DMS79 treated with DMSO at 0.1 percent for 48 hours (cell line): Measurements from ENCODE around the gene MRPL49.
"Not testable (repeated sequence)": the region's sequence is repeated elsewhere in the genome, so short reads cannot be mapped to it uniquely, and the experiment has no call there.

Experiments
- DNase-seq: peaks from one replicate; lab custom pipeline; 2025; lab: John Stamatoyannopoulos, UW

The MRPL49 gene

DNA sequence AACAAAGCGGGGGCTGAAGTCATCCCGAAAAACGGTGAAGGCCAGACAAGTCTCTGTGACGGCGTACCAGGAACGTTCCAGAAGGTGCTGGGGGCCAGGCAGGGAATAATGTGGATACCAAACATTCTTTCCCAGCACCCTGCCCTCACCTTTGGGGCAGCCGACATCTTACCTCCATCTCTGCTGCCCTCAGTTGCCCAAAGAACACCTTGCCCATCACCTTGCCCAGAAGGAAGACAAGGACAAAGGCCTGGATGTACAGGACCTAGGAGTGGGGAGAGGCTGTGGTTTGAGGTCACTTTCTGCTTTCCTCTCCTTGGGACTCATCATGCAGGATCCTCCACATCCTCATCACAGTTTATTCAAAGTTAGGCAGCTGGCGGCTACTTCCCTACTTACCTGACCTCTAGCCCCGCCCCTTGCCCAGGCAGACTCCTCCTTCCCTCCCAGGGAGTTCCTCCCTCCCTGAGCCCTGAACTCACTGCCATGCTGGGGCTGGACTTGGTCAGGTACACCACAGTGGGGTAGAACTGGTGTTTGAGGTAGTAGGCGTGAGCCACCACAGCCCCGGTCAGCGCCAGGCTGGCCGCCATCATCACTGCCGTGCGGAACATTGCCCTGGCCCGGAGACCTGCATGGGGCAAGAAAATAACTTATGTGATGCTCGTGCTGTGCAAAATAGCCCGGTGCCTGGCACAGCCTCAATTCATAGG, 11.0 kb downstream of the MRPL49 start:
- no peak for DNase-seq

DNA sequence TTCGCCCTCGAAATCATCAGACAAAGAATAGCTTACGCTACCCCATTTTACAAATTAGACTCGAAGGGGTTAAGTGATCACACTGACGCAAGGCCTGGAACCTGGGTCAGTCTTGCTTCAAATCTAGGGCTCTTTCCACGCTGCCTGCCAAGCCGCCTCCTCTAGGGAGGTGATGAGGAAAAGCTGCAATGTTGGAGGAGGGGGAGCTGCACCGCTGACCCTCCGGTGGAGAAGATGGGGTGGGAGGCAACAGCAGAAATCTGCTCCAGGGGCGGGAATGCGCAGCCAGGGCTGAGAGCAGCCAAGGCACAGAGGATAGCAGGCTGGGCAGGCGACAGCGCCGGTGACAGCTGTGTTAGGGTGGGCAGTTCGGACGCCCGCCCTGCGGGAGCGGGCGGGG, 11.6 kb downstream of the MRPL49 start:
- DNase-seq: no peak

DNA sequence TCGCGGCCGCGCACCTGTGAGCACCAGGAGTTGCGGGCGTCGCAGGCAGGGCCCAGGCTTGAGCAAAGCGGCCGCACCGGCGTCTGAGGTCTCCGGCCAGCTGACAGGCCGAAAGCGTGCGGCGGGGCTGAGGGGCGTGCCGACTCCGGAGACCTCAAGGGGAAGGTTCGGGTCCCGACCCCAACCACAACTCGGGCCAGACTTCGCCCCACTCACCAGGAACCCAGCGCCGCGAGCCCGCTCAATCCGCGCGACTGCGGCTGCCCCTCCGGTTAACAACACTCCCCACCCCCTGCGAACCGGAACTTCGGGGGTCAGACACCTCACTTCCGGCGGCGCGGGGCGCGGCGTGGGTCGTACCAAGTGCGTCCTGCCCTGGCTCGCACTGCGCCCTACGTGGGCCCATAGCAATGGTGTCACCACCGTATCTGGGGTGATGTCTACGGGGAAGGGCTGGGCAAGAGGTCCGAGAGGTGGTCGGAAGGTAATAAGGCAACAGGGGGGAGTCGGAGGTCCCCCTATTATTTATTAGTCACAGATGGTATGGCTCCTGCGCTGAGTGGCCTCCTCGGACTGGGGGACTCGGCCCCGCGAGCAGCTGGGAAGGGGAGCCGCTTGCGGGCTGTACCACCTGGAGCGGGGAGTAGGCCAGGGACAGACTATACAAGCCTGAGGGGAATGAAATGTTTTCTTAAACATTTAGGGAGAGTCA, 12.3 kb downstream of the MRPL49 start, which contains the start of gene SYVN1:
TSS of gene SYVN1 (minus strand) at position 280 of the 712 bp plus-strand sequence. CDS start 918 bp downstream, outside the sequence.
- peak; percentile 89 for DNase-seq

DNA sequence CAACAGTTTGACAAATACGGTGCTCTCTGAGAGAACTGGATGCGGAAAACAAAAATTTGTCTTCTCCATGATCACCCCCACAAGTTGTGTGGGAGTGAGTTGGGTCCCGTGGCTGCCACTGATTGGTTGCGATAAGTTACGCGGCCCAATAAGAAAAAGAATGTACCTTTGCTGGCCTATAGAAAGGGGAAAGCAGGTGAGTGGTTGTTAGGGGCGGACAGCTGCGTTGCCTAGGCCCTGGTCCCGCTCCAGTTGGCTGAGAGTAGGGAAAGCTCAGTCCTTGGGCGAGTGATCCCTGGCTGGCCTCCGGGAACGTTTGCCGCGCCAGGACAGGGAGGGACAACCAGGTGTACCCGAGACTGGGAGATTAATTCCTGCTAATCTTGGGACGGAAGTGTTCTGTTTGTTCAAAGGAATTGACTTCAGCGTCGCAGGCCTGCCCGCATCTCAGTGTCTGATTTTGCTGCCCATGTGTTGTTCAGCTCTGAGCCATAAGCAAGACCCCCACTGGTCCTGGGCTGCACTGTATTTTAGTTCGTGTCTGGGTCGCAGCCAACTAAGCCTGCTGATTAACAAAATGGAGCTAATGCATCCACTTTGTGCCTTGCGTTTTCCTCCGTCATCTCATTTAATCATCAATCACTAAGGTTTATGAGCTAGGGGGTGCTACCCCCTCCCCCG, 13.0 kb downstream of the MRPL49 start:
- peak; percentile 99 for DNase-seq

DNA sequence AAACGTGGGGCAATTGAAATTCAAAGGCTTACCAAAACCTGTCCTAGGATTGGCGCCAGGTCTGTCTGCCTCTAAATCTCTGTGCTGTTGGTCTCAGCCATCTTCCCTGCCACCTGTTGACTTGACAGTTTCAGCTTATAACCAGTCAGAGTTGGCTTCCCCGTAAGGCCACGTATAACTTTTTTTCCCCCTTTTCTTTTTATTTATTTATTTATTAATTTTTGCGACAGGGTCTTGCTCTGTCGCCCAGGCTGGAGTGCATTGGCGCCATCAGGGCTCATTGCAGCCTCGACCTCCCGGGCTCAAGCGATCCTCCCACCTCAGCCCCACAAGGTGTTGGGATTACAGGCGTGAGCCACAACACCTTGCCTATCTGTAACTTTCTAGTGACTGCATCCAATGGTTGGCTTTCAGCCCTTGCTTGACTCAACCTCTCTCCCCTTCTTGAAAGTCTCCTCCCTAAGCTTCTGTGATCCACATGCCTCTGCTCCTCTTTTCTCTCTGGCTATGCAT, 13.6 kb downstream of the MRPL49 start:
- DNase-seq: no peak

DNA sequence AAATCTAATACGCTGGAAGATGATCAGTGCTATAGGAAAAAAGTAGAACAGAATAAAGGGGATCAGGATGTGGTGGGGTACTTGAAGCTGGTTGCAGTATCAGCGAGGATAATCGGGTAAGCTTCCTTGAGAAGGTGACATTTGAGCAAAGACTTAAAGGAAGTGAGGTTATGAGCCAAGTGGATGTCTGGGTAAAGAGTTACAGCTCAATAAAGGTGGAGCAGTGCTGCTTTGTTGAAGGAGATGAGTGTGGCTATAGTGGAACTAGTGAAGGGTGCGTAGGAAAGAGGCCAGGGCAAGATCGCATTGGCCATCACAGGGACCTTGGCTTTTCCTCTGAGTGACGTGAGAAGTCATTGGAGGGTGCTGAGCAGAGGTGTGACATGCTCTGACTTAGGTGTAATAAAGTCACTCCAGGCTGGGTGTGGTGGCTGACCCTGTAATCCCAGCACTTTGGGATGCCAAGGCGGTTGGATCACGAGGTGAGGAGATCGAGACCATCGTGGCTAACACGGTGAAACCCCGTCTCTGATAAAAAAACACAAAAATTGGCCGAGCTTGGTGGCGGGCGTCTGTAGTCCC, 14.5 kb downstream of the MRPL49 start:
- DNase-seq: no peak

DNA sequence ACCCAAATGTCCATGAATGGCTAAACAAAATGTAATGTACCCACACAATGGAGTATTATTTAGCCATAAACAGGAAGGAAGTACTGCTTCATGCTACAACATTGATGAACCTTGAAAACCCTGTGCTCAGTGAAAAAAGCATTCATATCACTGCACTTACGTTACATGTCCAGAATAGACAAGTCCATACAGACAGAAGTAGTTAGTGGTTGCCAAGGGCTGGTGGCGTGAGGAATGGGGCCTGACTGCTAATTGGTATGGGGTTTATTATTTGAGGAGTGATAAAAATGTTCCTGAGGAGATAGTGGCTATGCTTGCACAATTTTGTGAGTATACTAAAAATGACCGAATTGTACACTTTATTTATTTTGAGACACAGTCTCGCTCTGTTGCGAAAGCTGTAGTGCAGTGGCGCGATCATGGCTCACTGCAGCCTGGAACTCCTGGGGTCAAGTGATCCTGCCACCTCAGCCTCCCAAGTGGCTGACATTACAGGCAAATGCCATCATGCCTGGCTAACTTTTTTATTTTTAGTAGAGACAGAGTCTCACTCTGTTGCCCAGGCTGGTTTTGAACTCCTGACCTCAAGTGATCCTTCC, 19.9 kb downstream of the MRPL49 start:
- DNase-seq: no peak

DNA sequence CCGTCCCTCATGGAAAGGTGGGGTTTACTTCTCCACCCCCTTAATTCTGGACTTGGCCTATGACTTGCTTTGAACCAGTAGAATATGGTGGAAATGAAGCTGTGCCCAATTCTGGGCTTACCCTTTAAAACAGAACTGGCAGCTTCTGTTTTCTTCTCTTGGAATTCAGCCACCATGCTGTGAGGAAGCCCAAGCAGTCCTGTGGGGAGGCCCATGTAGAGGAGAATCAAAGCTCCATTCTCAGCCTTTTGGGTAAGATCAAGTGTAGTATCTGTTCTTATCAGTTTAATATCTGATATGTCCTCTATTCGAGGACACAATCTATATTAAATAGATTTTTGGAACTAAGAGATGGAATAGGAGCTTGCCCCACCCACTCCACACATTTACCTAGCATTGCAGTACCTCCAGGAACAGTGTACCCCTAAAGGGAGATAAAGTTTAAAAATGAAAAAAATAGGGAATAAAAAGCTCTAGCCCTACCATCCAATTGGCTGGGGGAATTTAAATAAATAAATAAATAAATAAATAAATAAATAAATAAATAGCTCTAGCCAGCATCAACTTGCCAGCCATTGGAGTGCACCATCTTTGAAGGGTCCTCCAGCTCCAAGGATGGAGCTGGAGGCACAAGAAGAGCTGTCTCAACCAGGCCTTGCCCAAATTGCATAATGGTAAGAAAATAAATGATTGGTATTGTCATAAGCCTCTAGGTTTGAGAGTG, 25.4 kb downstream of the MRPL49 start:
- DNase-seq: no peak

DNA sequence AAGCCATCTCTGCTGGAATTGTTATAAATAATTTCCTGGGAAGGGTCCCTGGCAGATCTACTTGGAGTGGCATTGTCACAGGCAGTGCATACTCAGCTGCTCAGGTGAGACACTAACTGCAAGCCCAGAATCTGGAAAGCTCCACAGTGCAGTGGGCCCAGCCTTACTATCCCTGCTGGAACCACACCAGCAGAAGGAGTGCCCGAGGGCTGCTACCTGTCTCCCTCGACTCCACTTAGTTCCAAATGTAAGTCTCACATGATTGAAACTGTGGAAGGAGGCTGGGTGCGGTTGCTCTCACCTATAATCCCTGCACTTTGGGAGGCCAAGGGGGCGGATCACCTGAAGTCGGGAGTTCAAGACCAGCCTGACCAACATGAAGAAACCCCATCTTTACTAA, 26.5 kb downstream of the MRPL49 start:
- no peak for DNase-seq

DNA sequence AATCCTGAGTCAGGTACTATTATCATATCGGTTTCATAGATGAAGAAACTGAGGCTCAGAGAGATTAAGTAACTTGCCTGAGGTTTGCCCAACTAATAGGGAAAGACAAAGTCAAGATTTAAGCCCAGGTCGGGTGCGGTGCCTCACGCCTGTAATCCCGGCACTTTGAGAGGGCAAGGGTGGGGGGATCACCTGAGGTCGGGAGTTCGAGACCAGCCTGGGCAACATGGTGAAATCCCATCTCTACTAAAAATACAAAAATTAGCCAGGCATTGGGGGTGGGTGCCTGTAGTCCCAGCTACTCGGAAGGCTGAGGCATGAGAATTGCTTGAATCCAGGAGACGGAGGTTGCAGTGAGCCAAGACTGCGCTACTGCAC, 28.0 kb downstream of the MRPL49 start:
- not testable (repeated sequence) for DNase-seq

DNA sequence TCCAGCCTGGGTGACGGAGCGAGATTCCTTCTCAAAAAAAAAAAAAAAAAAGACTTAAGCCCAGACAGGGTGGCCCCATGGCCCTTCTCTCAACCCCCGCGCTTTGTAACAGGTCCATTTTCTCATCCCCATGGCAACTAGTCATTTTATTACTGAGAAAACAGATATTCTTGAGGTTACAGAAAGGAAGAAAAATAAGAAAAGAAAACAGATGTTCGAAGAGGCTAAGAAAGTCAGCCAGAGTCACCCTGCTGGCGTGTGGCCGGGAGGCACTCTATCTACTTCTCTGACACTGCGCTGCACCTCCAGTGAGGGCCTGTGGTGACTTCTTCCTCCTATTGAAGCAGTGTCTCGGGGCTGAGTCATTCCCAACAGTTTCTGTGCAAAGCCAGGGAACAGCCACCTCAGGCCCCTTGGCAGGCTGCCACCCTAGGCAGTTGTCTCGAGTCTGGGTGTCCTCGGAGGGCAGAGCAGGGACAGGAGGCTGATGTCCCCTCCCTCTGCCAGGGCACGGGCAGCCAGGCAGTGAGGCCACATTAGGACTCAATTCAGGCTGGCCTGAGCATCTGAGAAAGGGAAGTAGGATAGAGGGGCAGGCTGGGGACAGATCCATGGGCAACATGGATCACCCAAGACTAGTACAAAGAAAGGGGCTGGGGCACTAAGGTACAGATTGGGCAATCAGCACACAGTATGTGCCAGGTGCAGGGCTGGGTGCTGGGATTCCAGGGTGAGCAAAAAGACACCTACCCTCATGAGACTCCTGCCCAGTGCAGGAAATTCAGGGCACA, 28.6 kb downstream of the MRPL49 start:
- DNase-seq: peak; percentile 82

DNA sequence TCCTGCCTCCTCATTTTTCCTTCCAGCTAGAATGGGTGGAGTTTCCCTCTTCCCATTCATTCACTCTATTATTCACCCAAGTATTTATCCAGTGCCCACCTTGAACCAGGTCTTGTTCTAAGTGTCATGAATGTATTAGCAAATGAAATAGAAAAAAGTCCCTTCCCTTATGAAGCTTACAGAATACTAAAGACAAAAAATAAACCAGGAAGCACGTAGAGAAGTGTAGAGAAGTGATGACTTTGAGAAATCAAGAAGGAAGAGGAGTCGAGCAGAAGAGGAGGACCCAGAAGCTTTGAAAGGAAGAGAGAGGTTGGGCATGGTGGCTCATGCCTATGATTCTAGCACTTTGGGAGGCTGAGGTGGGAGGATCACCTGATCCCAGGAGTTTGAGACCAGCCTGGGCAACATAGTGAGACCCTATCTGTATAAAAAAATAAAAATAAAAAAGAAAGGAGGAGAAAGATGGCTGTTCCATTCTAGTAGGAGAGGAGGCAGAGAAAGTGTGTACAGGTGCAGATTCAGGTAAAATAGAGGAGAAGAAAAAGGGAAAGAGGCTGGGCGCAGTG, 29.3 kb downstream of the MRPL49 start:
- no peak for DNase-seq

DNA sequence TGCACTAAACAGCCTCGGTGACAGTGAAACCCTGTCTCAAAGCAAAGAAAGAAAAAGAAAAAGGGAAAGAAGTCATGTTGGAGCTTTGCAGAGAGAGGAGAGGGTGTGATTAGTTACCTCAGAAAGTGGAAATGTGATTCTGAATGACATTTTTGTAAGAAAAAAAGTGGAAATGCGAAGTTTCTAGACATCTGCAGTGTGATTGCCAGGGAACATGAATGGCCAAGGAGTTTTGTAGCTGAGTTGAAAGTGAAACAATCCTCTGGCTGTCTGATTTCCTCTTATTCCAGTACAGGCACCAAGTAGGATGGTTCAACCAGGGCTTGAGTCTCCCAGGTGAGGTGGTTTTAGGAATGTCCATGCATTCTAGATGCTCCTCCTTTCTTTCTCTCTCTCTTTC, 30.0 kb downstream of the MRPL49 start:
- no peak for DNase-seq

DNA sequence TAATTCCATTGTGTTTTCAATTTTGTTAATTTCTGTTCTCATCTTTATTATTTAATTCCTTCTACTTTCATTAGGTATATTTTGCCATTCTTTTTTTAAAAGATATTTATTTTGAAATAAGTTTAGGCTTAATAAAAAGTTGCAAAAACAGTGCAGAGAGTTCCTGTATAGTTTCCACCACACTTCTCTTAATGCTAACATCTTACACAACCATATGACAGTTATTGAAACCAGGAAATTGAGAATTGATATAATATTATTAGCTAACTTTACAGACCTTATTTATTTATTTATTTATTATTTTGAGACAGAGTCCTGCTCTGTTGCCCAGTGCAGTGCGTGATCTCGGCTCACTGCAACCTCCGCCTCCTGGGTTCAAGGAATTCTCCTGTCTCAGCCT, 34.1 kb downstream of the MRPL49 start:
- DNase-seq: no peak

DNA sequence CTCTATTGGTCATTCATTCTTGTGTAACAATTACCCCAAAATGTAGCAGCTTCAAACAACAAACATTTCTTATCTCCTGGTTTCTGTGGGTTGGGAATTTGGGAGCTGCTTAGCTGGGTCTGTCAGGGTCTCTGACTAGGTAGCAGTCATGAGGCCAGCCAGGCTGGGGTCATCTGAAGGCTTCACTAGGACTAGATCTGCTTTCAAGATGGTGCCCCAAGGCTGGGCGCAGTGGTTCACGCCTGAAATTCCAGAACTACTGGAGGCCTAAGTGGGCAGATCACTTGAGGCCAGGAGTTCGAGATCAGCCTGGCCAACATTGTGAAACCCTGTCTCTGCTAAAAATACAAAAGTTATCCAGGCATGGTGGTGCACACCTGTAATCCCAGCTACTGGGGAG, 34.8 kb downstream of the MRPL49 start:
- DNase-seq: no peak

DNA sequence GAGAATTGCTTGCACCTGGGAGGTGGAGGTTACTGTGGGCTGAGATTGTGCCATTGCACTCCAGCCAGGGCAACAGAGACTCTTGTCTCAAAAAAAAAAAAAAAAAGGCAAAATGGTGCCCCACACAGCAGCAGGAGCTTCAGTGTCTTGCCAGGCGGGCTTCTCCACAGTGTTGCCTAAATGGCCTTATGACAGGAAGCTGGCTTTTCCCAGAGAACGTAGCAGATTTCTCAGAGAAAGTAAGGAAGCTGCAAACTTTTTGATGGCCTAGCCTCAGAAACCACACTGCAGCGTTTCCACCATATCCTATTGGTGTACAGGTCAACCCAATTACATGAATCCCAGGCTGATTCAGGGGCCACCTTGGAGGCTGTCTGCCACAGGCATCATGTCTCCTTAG, 35.2 kb downstream of the MRPL49 start:
- no peak for DNase-seq

DNA sequence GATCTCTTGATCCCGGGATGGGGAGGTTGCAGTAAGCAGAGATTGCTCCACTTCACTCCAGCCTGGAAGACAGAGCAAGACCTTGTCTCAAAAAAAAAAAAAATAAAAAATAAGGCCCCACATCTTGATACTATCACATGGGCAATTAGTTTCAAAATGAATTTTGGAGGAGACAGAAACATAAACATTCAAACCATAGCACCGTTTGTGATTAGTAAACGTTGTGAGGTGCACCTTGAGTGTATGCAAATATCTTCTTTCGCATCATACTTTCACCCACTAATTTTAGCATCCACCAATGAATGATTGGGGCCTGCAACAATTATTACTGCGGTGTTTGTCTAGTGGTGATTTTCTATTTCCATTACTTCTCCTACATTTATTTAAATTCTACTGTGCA, 36.9 kb downstream of the MRPL49 start:
- DNase-seq: no peak

DNA sequence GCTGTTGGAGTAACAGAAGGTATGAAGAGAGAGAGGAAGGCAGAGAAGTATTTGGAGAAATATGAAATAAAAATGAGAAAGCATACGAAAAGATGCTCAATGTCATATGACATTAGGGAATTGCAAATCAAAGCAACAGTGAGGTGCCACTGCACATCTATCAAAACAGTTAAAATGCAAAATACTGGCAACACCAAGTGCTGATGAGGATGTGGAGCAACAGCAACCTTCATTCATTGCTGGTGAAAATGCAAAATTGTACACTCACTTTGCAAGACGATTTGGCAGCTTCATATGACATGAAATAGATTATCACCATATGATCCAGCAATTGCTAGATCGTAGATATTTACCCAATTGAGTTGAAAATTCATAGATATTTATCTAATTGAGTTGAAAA, 38.5 kb downstream of the MRPL49 start:
- no peak for DNase-seq

DNA sequence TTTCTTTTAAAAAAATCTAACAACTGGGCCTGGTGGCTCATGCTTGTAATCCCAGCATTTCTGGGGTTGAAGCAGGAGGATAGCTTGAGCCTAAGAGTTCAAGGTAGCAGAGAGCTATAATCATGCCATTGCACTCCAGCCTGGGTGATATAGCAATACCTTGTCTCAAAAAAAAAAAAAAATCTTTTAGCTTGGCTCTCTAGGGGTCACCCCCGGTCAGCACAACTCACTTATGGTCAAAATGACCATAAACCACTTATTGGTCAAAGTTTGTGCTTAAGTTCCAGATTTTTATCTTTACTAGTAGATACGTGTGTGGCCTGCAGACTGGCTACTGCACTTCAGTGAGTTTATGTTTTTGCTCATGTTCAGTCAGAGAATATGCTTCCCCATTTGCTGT, 41.6 kb downstream of the MRPL49 start:
- no peak for DNase-seq
